ENCODE results near the gene OR4C6.

The OR4C6 gene

GRCh38 chr11:55661901-55662300, at the start of gene OR4C6:
Gene OR4C6, plus strand, starts transcription at chr11:55662201. Its CDS starts 2,966 bp downstream, at chr11:55665167.
- no peak for DNase-seq (ENCODE audit: low read depth, low spot score)

GRCh38 chr11:55624531-55624930, 37.5 kb upstream of the OR4C6 start:
- DNase-seq (ENCODE audit: low read depth, low spot score), result no peak
- H3K27ac ChIP-seq, result no peak overlapping the region

More at GRCh38 chr11:55661901-55662300, at the start of gene OR4C6:
- no peak within 1 kb of the TSS for H3K27ac ChIP-seq

GRCh38 chr11:55634813-55635212, 27.2 kb upstream of the OR4C6 start, which contains the start of gene OR4P4:
Gene OR4P4, plus strand, starts transcription at chr11:55635113.
- no peak for DNase-seq (ENCODE audit: low read depth, low spot score)

DNA sequence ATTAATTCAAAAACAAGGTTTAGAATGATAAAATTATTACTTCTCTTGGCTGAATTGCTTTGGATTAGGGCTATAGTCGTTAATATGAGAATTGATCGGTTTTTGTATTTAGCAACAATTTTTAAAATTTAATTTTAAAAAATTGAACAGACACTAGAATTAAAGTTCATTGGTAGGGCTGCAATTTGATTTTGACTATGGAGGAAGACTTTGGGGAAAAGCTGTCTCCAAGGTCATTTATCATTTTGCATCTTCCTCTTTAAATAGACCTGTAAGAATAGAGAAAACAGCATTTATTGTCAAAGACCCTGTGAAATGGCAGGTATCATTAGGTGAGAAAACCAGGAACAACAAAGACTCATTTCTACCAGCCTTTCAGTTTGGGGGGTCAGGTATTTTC, 14.0 kb upstream of the OR4C6 start, which contains the start of gene OR4S2:
Gene OR4S2 (plus strand): TSS at position 301 of the 400 bp plus-strand sequence. CDS start 2,577 bp downstream, outside the sequence.
- no peak for DNase-seq (ENCODE audit: low read depth, low spot score)
- H3K27ac ChIP-seq, result no peak within 1 kb of the TSS

More at GRCh38 chr11:55634813-55635212, 27.2 kb upstream of the OR4C6 start, which contains the start of gene OR4P4:
- H3K27ac ChIP-seq, result no peak within 1 kb of the TSS

- H3K27ac ChIP-seq, result no peak overlapping the region
- no peak for DNase-seq (ENCODE audit: low read depth, low spot score)
Observed at GRCh38 chr11:55652560-55652959, 9.4 kb upstream of the OR4C6 start.

GRCh38 chr11:55655096-55655495, 6.9 kb upstream of the OR4C6 start:
- no peak for DNase-seq (ENCODE audit: low read depth, low spot score)
- no peak overlapping the region for H3K27ac ChIP-seq

DNA sequence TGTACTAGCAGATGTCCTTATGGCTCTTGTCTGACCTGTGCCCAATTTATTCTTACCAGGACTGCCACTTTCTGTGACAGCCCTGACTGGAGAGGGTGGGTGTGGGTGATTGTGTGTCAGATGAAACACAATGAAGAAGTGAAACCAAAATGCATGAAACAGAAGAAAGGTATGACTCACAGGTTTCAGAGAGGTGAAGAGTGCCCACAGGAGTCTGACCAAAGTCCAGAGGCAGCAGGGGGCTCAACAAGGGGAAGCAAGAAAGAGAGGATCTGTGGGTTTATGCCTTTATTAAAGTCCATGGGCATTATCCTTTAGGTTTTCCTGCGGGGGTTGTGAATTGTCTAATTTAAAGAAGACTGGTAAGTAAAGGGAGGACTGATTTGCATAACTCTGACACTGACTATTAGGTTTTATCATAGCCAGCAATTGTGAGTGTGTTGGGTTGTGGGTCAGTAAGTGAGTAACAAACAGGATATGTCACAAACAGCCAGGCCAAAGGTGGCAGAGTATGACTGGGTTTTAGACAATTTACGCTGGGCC, 3.9 kb upstream of the OR4C6 start:
- H3K27ac ChIP-seq, result no peak overlapping the region

GRCh38 chr11:55658608-55659007, 3.4 kb upstream of the OR4C6 start:
- DNase-seq (ENCODE audit: low read depth, low spot score), result no peak
- no peak overlapping the region for H3K27ac ChIP-seq

More for the DNA sequence above, 3.9 kb upstream of the OR4C6 start:
- DNase-seq (ENCODE audit: low read depth, low spot score), result no peak

DNA sequence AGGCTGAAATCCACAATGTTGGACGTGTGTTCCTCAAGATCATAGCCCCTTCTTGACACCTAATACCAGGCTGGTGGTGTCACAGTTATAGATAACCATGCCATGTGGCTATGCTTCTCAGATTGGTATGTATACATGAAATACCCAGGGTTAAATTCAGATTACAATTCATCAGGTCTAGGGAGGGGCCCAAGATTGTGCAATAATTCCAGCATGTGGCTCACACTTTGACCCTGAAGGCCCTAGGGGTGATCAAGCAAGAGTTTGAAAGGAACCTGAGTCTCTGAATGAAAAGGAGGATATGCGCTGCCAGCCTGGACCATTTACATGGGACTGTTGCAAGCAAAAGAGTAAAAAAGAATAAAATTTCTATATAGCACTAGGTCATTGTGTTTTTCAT, 7.4 kb downstream of the OR4C6 start:
- DNase-seq (ENCODE audit: low read depth, low spot score), result no peak
- H3K27ac ChIP-seq, result no peak overlapping the region

GRCh38 chr11:55673860-55674259, 11.9 kb downstream of the OR4C6 start:
- H3K27ac ChIP-seq, result no peak overlapping the region
- DNase-seq (ENCODE audit: low read depth, low spot score), result no peak

- DNase-seq (ENCODE audit: low read depth, low spot score), result no peak
- no peak overlapping the region for H3K27ac ChIP-seq
Observed at GRCh38 chr11:55697817-55698216, 35.8 kb downstream of the OR4C6 start.

DNA sequence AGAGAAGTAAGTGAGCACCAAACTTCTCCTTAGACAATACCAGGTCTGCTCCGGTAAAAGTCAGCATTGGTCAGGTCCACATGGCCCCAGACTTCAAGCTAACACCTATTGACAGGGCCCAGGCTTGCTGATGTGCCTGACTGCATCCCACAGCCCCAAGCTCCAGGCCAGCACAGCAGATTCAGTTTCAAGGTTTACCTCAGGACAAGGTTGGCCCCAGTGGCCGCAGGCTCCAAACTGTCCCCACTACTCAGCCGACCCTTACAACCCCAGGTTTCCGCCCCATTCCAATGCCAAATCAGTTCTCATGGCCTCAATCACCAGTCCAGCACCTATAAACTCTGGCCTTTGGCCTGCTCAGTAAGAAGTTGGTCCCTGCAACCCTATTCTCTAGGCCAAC, 39.4 kb downstream of the OR4C6 start:
- DNase-seq (ENCODE audit: low read depth, low spot score), result no peak
- no peak overlapping the region for H3K27ac ChIP-seq

DNA sequence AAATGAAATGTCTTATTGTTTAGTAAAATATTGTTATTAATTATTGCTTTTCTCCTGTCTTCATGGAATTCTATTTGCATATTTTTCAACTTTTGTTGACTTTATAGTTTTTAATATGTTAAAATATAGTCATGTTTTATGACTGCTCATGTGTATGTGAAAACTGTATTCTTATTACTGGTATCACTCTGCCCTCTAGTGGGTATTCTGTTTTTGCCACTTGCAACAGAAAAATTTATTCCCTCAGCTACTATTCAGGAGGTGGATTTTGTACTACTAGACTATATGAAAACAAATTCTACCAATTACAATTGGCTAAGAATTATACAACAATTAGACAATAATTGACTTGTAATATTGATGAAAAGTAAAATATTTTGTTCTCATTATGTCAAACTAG, 45.0 kb downstream of the OR4C6 start:
- no peak overlapping the region for H3K27ac ChIP-seq
- DNase-seq (ENCODE audit: low read depth, low spot score), result no peak

- no peak overlapping the region for H3K27ac ChIP-seq
- no peak for DNase-seq (ENCODE audit: low read depth, low spot score)
Observed at GRCh38 chr11:55714982-55715888, 53.2 kb downstream of the OR4C6 start.

Data from epithelial cell of prostate (primary cell).